GM23338 (cell line): ENCODE results near the gene CFAP58. TPM values are rescaled to one million over a fixed set of nuclear protein-coding genes. Genes with fewer than 3 reads are reported as not detected.

Experiments
- ATAC-seq: fragments of 200-7000 bp; cut with Tn5 transposase; 3 replicates; pipeline ENCODE4 v1.9.1; 2020
- DNase-seq: peaks from one replicate; pipeline ENCODE4 v3.0.0-alpha.2; 2015; ENCODE audit warnings: low spot score
- H2AFZ ChIP-seq: fragments of 200-600 bp; sonication (generic); 2 replicates; pipeline ENCODE4 v1.8.0; 2016; ENCODE audit warnings: antibody characterized with exemption, mild to moderate bottlenecking, moderate library complexity
- H3F3A ChIP-seq: fragments of 200-600 bp; sonication (generic); replicated peaks from 2 replicates; pipeline ENCODE4 v1.8.0; 2017; ENCODE audit warnings: antibody characterized with exemption, mixed run types, low read depth
- H3K27ac ChIP-seq: fragments of 200-600 bp; sonication (generic); 2 replicates; pipeline ENCODE4 v1.6.1; 2016; ENCODE audit warnings: low read depth
- H3K27me3 ChIP-seq: fragments of 200-600 bp; sonication (generic); 2 replicates; pipeline ENCODE4 v1.8.0; 2016; ENCODE audit warnings: mild to moderate bottlenecking, mixed run types, moderate library complexity; ENCODE audit not compliant: insufficient read depth
- H3K36me3 ChIP-seq: fragments of 200-600 bp; sonication (generic); 2 replicates; pipeline ENCODE4 v1.8.0; 2016; ENCODE audit warnings: mild to moderate bottlenecking; ENCODE audit not compliant: insufficient read depth
- H3K4me1 ChIP-seq: fragments of 200-600 bp; sonication (generic); 2 replicates; pipeline ENCODE4 v1.8.0; 2016; ENCODE audit warnings: mild to moderate bottlenecking, moderate library complexity; ENCODE audit not compliant: insufficient read depth
- H3K4me2 ChIP-seq: fragments of 200-600 bp; sonication (generic); 2 replicates; pipeline ENCODE4 v1.7.1; 2017; ENCODE audit warnings: mixed run types
- H3K4me3 ChIP-seq: fragments of 200-600 bp; sonication (generic); 2 replicates; pipeline ENCODE4 v1.6.1; 2016; ENCODE audit warnings: mixed run types
- H3K79me2 ChIP-seq: fragments of 200-600 bp; sonication (generic); replicated peaks from 2 replicates; pipeline ENCODE4 v1.8.0; 2017; ENCODE audit warnings: mild to moderate bottlenecking; ENCODE audit not compliant: insufficient read depth
- H3K9me2 ChIP-seq: fragments of 200-600 bp; sonication (generic); 2 replicates; pipeline ENCODE4 v1.8.0; 2017; ENCODE audit not compliant: insufficient read depth
- H4K20me1 ChIP-seq: fragments of 200-600 bp; sonication (generic); replicated peaks from 2 replicates; pipeline ENCODE4 v1.8.0; 2017; ENCODE audit warnings: mild to moderate bottlenecking; ENCODE audit not compliant: insufficient read depth
- H3K27ac Mint-ChIP-seq: 2 replicates; pipeline ENCODE4 v1.8.0; 2020; ENCODE audit warnings: inconsistent platforms, mild to moderate bottlenecking, moderate library complexity, mixed read lengths
- H3K27me3 Mint-ChIP-seq: 3 replicates; pipeline ENCODE4 v1.8.0; 2022; ENCODE audit warnings: low read depth, mild to moderate bottlenecking, moderate library complexity, mixed read lengths, inconsistent platforms; ENCODE audit not compliant: insufficient read depth, poor library complexity
- H3K36me3 Mint-ChIP-seq: 3 replicates; pipeline ENCODE4 v1.8.0; 2021; ENCODE audit warnings: low read depth, mild to moderate bottlenecking, inconsistent platforms, moderate library complexity, mixed read lengths
- H3K4me1 Mint-ChIP-seq: 3 replicates; pipeline ENCODE4 v1.8.0; 2020; ENCODE audit warnings: mild to moderate bottlenecking, inconsistent platforms, mixed read lengths
- H3K4me3 Mint-ChIP-seq: 3 replicates; pipeline ENCODE4 v1.8.0; 2021; ENCODE audit warnings: moderate library complexity, mild to moderate bottlenecking, inconsistent platforms, mixed read lengths
- H3K9me3 Mint-ChIP-seq: 3 replicates; pipeline ENCODE4 v1.8.0; 2020; ENCODE audit warnings: moderate library complexity, mild to moderate bottlenecking, inconsistent platforms, mixed read lengths
- CREB1 ChIP-seq: fragments of 250-450 bp; sonication (Bioruptor Pico); IDR thresholded peaks from 2 replicates; pipeline ENCODE4 v1.5.0; 2020; ENCODE audit warnings: low read depth, mild to moderate bottlenecking, moderate library complexity
- CTCF ChIP-seq, 2 experiments: fragments of 200-600 bp in 1 of 2; sonication (generic) in 1 of 2; conservative IDR thresholded peaks; 2 replicates each; pipeline versions ENCODE4 v1.5.1 to v1.6.1; 2016 to 2017; ENCODE audit warnings: antibody characterized with exemption in 2 of 2, low read depth in 2 of 2, mild to moderate bottlenecking in 2 of 2, moderate library complexity in 1 of 2
- EZH2 ChIP-seq: fragments of 200-600 bp; sonication (generic); IDR thresholded peaks from one replicate; pipeline ENCODE4 v1.8.0; 2017; ENCODE audit warnings: antibody characterized with exemption, mild to moderate bottlenecking, low read depth; ENCODE audit not compliant: unreplicated experiment
- REST ChIP-seq: IDR thresholded peaks from one replicate; pipeline ENCODE4 v1.6.1; 2018; ENCODE audit warnings: antibody characterized with exemption; ENCODE audit not compliant: unreplicated experiment
- STAT1 ChIP-seq: IDR thresholded peaks from one replicate; pipeline ENCODE4 v1.6.1; 2016; ENCODE audit warnings: antibody characterized with exemption; ENCODE audit not compliant: unreplicated experiment
- ZNF114 ChIP-seq: fragments of 250-450 bp; sonication (Bioruptor Pico); IDR thresholded peaks from 2 replicates; pipeline ENCODE4 v1.5.0; 2020; ENCODE audit warnings: mild to moderate bottlenecking, moderate library complexity
- ZNF331 ChIP-seq: fragments of 250-450 bp; sonication (Bioruptor Pico); IDR thresholded peaks from 2 replicates; pipeline ENCODE4 v1.5.0; 2020; ENCODE audit warnings: low read depth, mild to moderate bottlenecking, moderate library complexity
- polyA plus RNA-seq: library from polyadenylated mRNA; unstranded; fragments of >200 nt; fragmentation: Nextera tagmentation; extraction: Ambion mirVana; gene quantifications from 2 replicates; pipeline ENCODE4 v1.2.1, GENCODE V29; 2016
- total RNA-seq: library from RNA; depleted of rRNA; stranded (reverse); fragments of >200 nt; shearing (Covaris generic); gene quantifications from 2 replicates; pipeline ENCODE4 v1.2.3, GENCODE V29; 2014

Gene CFAP58
- total and polyA plus RNA-seq, 2 experiments from 2014 or later: 0.63 to 0.89 TPM

- TF ChIP-seq REST: no peak
- TF ChIP-seq CTCF (conservative IDR thresholded peaks at IDR 0.05; ENCODE audit: low read depth in 2 of 2): no peak
- TF ChIP-seq ZNF114 (CRISPR knock-in tag): no peak
- no peak for TF ChIP-seq ZNF331 (CRISPR knock-in tag)
- TF ChIP-seq EZH2: no peak
Observed at GRCh38 chr10:104324931-104325330, 28.7 kb upstream of the CFAP58 start (continued).

- H3K27ac ChIP-seq: no peak overlapping the region
- H3K36me3 ChIP-seq: no peaks in the 10 kb centered on the region
- no peak for ATAC-seq
- H3K9me2 ChIP-seq: 0 out of 2 replicates have a peak, but pooled peaks cover 2% of the 10 kb centered on the region
- H3K4me3 ChIP-seq: no peak overlapping the region
- H3K4me1 ChIP-seq: peaks cover 67% of the 10 kb centered on the region
- Mint-ChIP-seq H3K4me1 (peaks cover 89% of the 10 kb centered on the region), H3K27me3 (peaks cover 6% of the 10 kb centered on the region), H3K27ac (peak overlapping the region; percentile 62), H3K36me3 (peaks cover 23% of the 10 kb centered on the region), H3K4me3 (no peak overlapping the region), H3K9me3 (no peaks in the 10 kb centered on the region; the same call in 2 of the 3 replicates)
- no peaks in the 10 kb centered on the region for H3K27me3 ChIP-seq
- H3K4me2 ChIP-seq: no peak overlapping the region
- H2AFZ ChIP-seq: no peak overlapping the region
- H3K79me2 ChIP-seq: peaks cover 98% of the 10 kb centered on the region
- H3F3A ChIP-seq: no peaks in the 10 kb centered on the region; the same call in 1 of the 2 replicates
- DNase-seq: no peak
- H4K20me1 ChIP-seq: peaks cover 7% of the 10 kb centered on the region; the same call in 1 of the 2 replicates
- TF ChIP-seq ZNF331 (CRISPR knock-in tag) (no peak), REST (no peak), CREB1 (CRISPR knock-in tag) (no peak), STAT1 (no peak), ZNF114 (CRISPR knock-in tag) (no peak), CTCF (conservative IDR thresholded peaks at IDR 0.05; ENCODE audit: low read depth in 2 of 2) (no peak), EZH2 (no peak)
Observed at GRCh38 chr10:104325436-104326435, 27.9 kb upstream of the CFAP58 start.
